Frontal cortex (tissue), 4 donors: ENCODE results near the gene TAF1B. TPM values are rescaled to one million over a fixed set of nuclear protein-coding genes. Genes with fewer than 3 reads are reported as not detected.

Source experiments
- DNase-seq, 2 donors: peaks; one replicate each; pipeline ENCODE4 v3.0.0; 2012; ENCODE audit warnings: low spot score in 2 of 2
- FAIRE-seq: peaks from 2 replicates; lab custom pipeline; 2012; peaks lifted over from hg19 to GRCh38; lab: Jason Lieb, UNC
- total RNA-seq: library from RNA; depleted of rRNA; stranded (reverse); fragments of >200 nt; gene quantifications from one replicate; pipeline ENCODE4 v1.2.3, GENCODE V29; 2014
- donor health status: control.
- donor health status: control.
- donor health status: control.

TAF1B gene
- total RNA-seq, 1 donor from 2014 or later, result 43.2 TPM

- FAIRE-seq, result no peak
- DNase-seq, result no peak
Observed at GRCh38 chr2:9877026-9877425, 33.8 kb downstream of the TAF1B start.

- DNase-seq (no peak), FAIRE-seq (no peak)
Observed at GRCh38 chr2:9877726-9878125, 34.5 kb downstream of the TAF1B start.

GRCh38 chr2:9879455-9880194, 36.4 kb downstream of the TAF1B start:
- FAIRE-seq (no peak), DNase-seq (no peak)

GRCh38 chr2:9883897-9884296, 40.6 kb downstream of the TAF1B start:
- no peak for FAIRE-seq
- DNase-seq, result no peak

- FAIRE-seq (no peak), DNase-seq (no peak)
Observed at GRCh38 chr2:9884436-9884835, 41.2 kb downstream of the TAF1B start.

- DNase-seq (no peak), FAIRE-seq (no peak)
Observed at GRCh38 chr2:9885036-9885684, 41.9 kb downstream of the TAF1B start.

- DNase-seq (no peak), FAIRE-seq (no peak)
Observed at GRCh38 chr2:9887513-9887912, 44.2 kb downstream of the TAF1B start.

- DNase-seq (no peak), FAIRE-seq (no peak)
Observed at GRCh38 chr2:9889812-9890261, 46.6 kb downstream of the TAF1B start.

- FAIRE-seq (no peak), DNase-seq (no peak)
Observed at GRCh38 chr2:9892236-9892635, 49.0 kb downstream of the TAF1B start.

GRCh38 chr2:9895669-9896590, 52.7 kb downstream of the TAF1B start:
- DNase-seq (no peak), FAIRE-seq (no peak)

GRCh38 chr2:9897331-9897737, 54.1 kb downstream of the TAF1B start:
- FAIRE-seq, result no peak
- peak in 1 of 2 donors; percentile 11 for DNase-seq

GRCh38 chr2:9897846-9898245, 54.6 kb downstream of the TAF1B start:
- DNase-seq, result no peak
- no peak for FAIRE-seq

GRCh38 chr2:9905413-9905812, 62.1 kb downstream of the TAF1B start:
- FAIRE-seq, result no peak
- no peak for DNase-seq

- DNase-seq (no peak), FAIRE-seq (no peak)
Observed at GRCh38 chr2:9907402-9907801, 64.1 kb downstream of the TAF1B start.

- DNase-seq (no peak), FAIRE-seq (no peak)
Observed at GRCh38 chr2:9908639-9909038, 65.4 kb downstream of the TAF1B start.

GRCh38 chr2:9909106-9909505, 65.8 kb downstream of the TAF1B start:
- FAIRE-seq (no peak), DNase-seq (no peak)

- DNase-seq, result no peak
- FAIRE-seq, result peak; percentile 6
Observed at GRCh38 chr2:9910699-9911098, 67.4 kb downstream of the TAF1B start.

GRCh38 chr2:9912468-9912867, 69.2 kb downstream of the TAF1B start:
- no peak for FAIRE-seq
- DNase-seq, result no peak

- FAIRE-seq, result no peak
- no peak for DNase-seq
Observed at GRCh38 chr2:9914384-9915065, 71.3 kb downstream of the TAF1B start.

- DNase-seq (no peak), FAIRE-seq (no peak)
Observed at GRCh38 chr2:9918275-9918674, 75.0 kb downstream of the TAF1B start.
